Measurements from ENCODE around the gene KIF16B.

KIF16B gene

GRCh38 chr20:16438100-16438499, 135.1 kb downstream of the KIF16B start:
- H3K9ac ChIP-seq (ENCODE audit: low read length): no peak overlapping the region
- peaks cover 2% of the 10 kb centered on the region for H3K79me1 ChIP-seq (replicated peaks; ENCODE audit: low read length, poor library complexity, severe bottlenecking)
- H3K4me1 ChIP-seq (ENCODE audit: control insufficient read depth, insufficient read depth, low read depth, low read length): no peaks in the 10 kb centered on the region
- H2BK15ac ChIP-seq (ENCODE audit: low read depth, poor library complexity, severe bottlenecking): no peak overlapping the region
- no peak overlapping the region for H3K27ac ChIP-seq (ENCODE audit: low read length, poor library complexity, severe bottlenecking)
- H2BK120ac ChIP-seq (ENCODE audit: low read depth, low read length): no peak overlapping the region
- no peak overlapping the region for H2BK5ac ChIP-seq (ENCODE audit: low read depth, low read length, poor library complexity, severe bottlenecking)
- no peak overlapping the region for H2AFZ ChIP-seq (ENCODE audit: low read depth, low read length)
- H4K91ac ChIP-seq (ENCODE audit: low read length): no peak overlapping the region
- H3K4me3 ChIP-seq (ENCODE audit: insufficient read depth in 1 of 2, low read depth in 1 of 2, low read length in 2 of 2): no peak overlapping the region
- H3K4ac ChIP-seq (ENCODE audit: low read depth in 1 of 2, low read length in 2 of 2): no peak overlapping the region
- H2AK5ac ChIP-seq (ENCODE audit: low read length, severe bottlenecking): no peak overlapping the region
- no peak overlapping the region for H4K8ac ChIP-seq (ENCODE audit: low read length)
- H3K4me2 ChIP-seq (ENCODE audit: low read length, poor library complexity, severe bottlenecking): no peak overlapping the region
- WGBS: 100% methylated on average over 2 of the region's 3 CpGs
- H3K18ac ChIP-seq (ENCODE audit: low read depth in 1 of 2, low read length in 2 of 2): no peak overlapping the region
- peaks cover 0 to 5% of the 10 kb centered on the region in 2 experiments for H3K36me3 ChIP-seq (ENCODE audit: control insufficient read depth in 1 of 2, insufficient read depth in 2 of 2, low read depth in 1 of 2, low read length in 2 of 2)
- no peak overlapping the region for H3K14ac ChIP-seq (ENCODE audit: low read length in 2 of 2)
- H2BK12ac ChIP-seq (ENCODE audit: low read length in 2 of 2): no peak overlapping the region
- DNase-seq: no peak
- no peak overlapping the region for H3K23ac ChIP-seq (ENCODE audit: low read length in 2 of 2)
- H3K9me3 ChIP-seq (ENCODE audit: control insufficient read depth, low read length): no peaks in the 10 kb centered on the region
- no peaks in the 10 kb centered on the region for H3K27me3 ChIP-seq (ENCODE audit: control insufficient read depth in 1 of 2, insufficient read depth in 1 of 2, low read length in 2 of 2)

DNA sequence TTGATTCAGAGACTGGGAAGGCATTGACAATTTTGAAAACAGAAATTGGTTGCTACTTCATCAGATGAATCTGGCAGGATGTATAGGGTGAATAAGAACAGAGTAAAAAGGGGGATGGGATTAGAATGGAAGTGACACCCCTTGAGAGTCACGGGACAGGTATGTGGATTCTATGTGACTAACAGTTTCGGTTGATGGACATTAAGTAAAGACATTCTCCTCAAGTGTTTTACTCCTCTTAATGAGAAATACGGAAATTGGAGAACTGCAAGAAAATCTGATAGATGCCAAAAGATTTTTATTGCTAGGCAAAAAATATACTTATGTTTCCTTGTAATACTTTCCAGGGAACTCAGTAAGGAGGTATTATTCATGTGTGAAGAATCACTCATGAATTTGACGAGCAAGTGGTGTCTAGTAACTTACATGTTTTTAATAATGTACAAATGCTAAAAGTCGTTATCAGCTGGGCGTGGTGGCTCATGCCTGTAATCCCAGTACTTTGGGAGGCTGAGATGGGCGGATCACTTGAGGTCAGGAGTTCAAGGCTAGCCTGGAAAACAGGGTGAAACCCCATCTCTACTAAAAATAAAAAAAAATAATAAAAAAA, 135.8 kb downstream of the KIF16B start:
- no peaks in the 10 kb centered on the region for H3K4me1 ChIP-seq (ENCODE audit: control insufficient read depth, insufficient read depth, low read depth, low read length)
- no peak for DNase-seq
- H2BK15ac ChIP-seq (ENCODE audit: low read depth, poor library complexity, severe bottlenecking): no peak overlapping the region
- peaks cover 2% of the 10 kb centered on the region for H3K79me1 ChIP-seq (replicated peaks; ENCODE audit: low read length, poor library complexity, severe bottlenecking)
- no peak overlapping the region for H2BK120ac ChIP-seq (ENCODE audit: low read depth, low read length)
- no peak overlapping the region for H3K23ac ChIP-seq (ENCODE audit: low read length in 2 of 2)
- no peak overlapping the region for H4K8ac ChIP-seq (ENCODE audit: low read length)
- WGBS: 97% methylated on average over 5 of the region's 7 CpGs
- no peak overlapping the region for H3K4ac ChIP-seq (ENCODE audit: low read depth in 1 of 2, low read length in 2 of 2)
- no peak overlapping the region for H3K4me3 ChIP-seq (ENCODE audit: insufficient read depth in 1 of 2, low read depth in 1 of 2, low read length in 2 of 2)
- no peaks in the 10 kb centered on the region for H3K27me3 ChIP-seq (ENCODE audit: control insufficient read depth in 1 of 2, insufficient read depth in 1 of 2, low read length in 2 of 2)
- H2AFZ ChIP-seq (ENCODE audit: low read depth, low read length): no peak overlapping the region
- no peak overlapping the region for H3K14ac ChIP-seq (ENCODE audit: low read length in 2 of 2)
- H3K9ac ChIP-seq (ENCODE audit: low read length): no peak overlapping the region
- H3K18ac ChIP-seq (ENCODE audit: low read depth in 1 of 2, low read length in 2 of 2): no peak overlapping the region
- no peak overlapping the region for H2BK5ac ChIP-seq (ENCODE audit: low read depth, low read length, poor library complexity, severe bottlenecking)
- H3K4me2 ChIP-seq (ENCODE audit: low read length, poor library complexity, severe bottlenecking): no peak overlapping the region
- no peak overlapping the region for H2BK12ac ChIP-seq (ENCODE audit: low read length in 2 of 2)
- H3K27ac ChIP-seq (ENCODE audit: low read length, poor library complexity, severe bottlenecking): no peak overlapping the region
- H2AK5ac ChIP-seq (ENCODE audit: low read length, severe bottlenecking): no peak overlapping the region
- H3K9me3 ChIP-seq (ENCODE audit: control insufficient read depth, low read length): no peaks in the 10 kb centered on the region
- H3K36me3 ChIP-seq (ENCODE audit: control insufficient read depth in 1 of 2, insufficient read depth in 2 of 2, low read depth in 1 of 2, low read length in 2 of 2): peaks cover 0 to 5% of the 10 kb centered on the region in 2 experiments
- no peak overlapping the region for H4K91ac ChIP-seq (ENCODE audit: low read length)

GRCh38 chr20:16434062-16434664, 139.1 kb downstream of the KIF16B start:
- Histone ChIP-seq H2BK15ac (ENCODE audit: low read depth, poor library complexity, severe bottlenecking) (no peak overlapping the region), H3K18ac (ENCODE audit: low read depth in 1 of 2, low read length in 2 of 2) (no peak overlapping the region), H3K4me2 (ENCODE audit: low read length, poor library complexity, severe bottlenecking) (no peak overlapping the region), H3K23ac (ENCODE audit: low read length in 2 of 2) (no peak overlapping the region), H2BK12ac (ENCODE audit: low read length in 2 of 2) (no peak overlapping the region), H3K4me3 (ENCODE audit: insufficient read depth in 1 of 2, low read depth in 1 of 2, low read length in 2 of 2) (no peak overlapping the region), H3K9ac (ENCODE audit: low read length) (no peak overlapping the region), H3K9me3 (ENCODE audit: control insufficient read depth, low read length) (no peaks in the 10 kb centered on the region), H3K36me3 (ENCODE audit: control insufficient read depth in 1 of 2, insufficient read depth in 2 of 2, low read depth in 1 of 2, low read length in 2 of 2) (peaks cover 0 to 9% of the 10 kb centered on the region in 2 experiments), H2AFZ (ENCODE audit: low read depth, low read length) (no peak overlapping the region), H2BK120ac (ENCODE audit: low read depth, low read length) (no peak overlapping the region), H4K91ac (ENCODE audit: low read length) (no peak overlapping the region), H3K14ac (ENCODE audit: low read length in 2 of 2) (no peak overlapping the region), H3K4ac (ENCODE audit: low read depth in 1 of 2, low read length in 2 of 2) (no peak overlapping the region), H3K79me1 (replicated peaks; ENCODE audit: low read length, poor library complexity, severe bottlenecking) (no peaks in the 10 kb centered on the region), H4K8ac (ENCODE audit: low read length) (no peak overlapping the region), H3K27ac (ENCODE audit: low read length, poor library complexity, severe bottlenecking) (no peak overlapping the region), H2AK5ac (ENCODE audit: low read length, severe bottlenecking) (no peak overlapping the region), H3K4me1 (ENCODE audit: control insufficient read depth, insufficient read depth, low read depth, low read length) (no peaks in the 10 kb centered on the region), H2BK5ac (ENCODE audit: low read depth, low read length, poor library complexity, severe bottlenecking) (no peak overlapping the region), H3K27me3 (ENCODE audit: control insufficient read depth in 1 of 2, insufficient read depth in 1 of 2, low read length in 2 of 2) (no peaks in the 10 kb centered on the region)
- WGBS: 60% methylated on average over 9 of the region's 10 CpGs
- DNase-seq: peak; percentile 36

- Histone ChIP-seq H2AFZ (ENCODE audit: low read depth, low read length) (no peak overlapping the region), H3K27ac (ENCODE audit: low read length, poor library complexity, severe bottlenecking) (no peak overlapping the region), H3K36me3 (ENCODE audit: control insufficient read depth in 1 of 2, insufficient read depth in 2 of 2, low read depth in 1 of 2, low read length in 2 of 2) (peaks cover 0 to 18% of the 10 kb centered on the region in 2 experiments), H3K4me3 (ENCODE audit: insufficient read depth in 1 of 2, low read depth in 1 of 2, low read length in 2 of 2) (no peak overlapping the region), H2BK120ac (ENCODE audit: low read depth, low read length) (no peak overlapping the region), H4K91ac (ENCODE audit: low read length) (no peak overlapping the region), H3K9me3 (ENCODE audit: control insufficient read depth, low read length) (no peaks in the 10 kb centered on the region), H2BK15ac (ENCODE audit: low read depth, poor library complexity, severe bottlenecking) (no peak overlapping the region), H2AK5ac (ENCODE audit: low read length, severe bottlenecking) (no peak overlapping the region), H3K23ac (ENCODE audit: low read length in 2 of 2) (no peak overlapping the region), H3K18ac (ENCODE audit: low read depth in 1 of 2, low read length in 2 of 2) (no peak overlapping the region), H2BK12ac (ENCODE audit: low read length in 2 of 2) (no peak overlapping the region), H3K27me3 (ENCODE audit: control insufficient read depth in 1 of 2, insufficient read depth in 1 of 2, low read length in 2 of 2) (no peaks in the 10 kb centered on the region), H3K4me2 (ENCODE audit: low read length, poor library complexity, severe bottlenecking) (no peak overlapping the region), H3K9ac (ENCODE audit: low read length) (no peak overlapping the region), H3K14ac (ENCODE audit: low read length in 2 of 2) (no peak overlapping the region), H3K79me1 (replicated peaks; ENCODE audit: low read length, poor library complexity, severe bottlenecking) (no peaks in the 10 kb centered on the region), H3K4ac (ENCODE audit: low read depth in 1 of 2, low read length in 2 of 2) (no peak overlapping the region), H3K4me1 (ENCODE audit: control insufficient read depth, insufficient read depth, low read depth, low read length) (no peaks in the 10 kb centered on the region), H4K8ac (ENCODE audit: low read length) (no peak overlapping the region), H2BK5ac (ENCODE audit: low read depth, low read length, poor library complexity, severe bottlenecking) (no peak overlapping the region)
- 97% methylated on average over 1 of the region's 2 CpGs for WGBS
- no peak for DNase-seq
Measured at GRCh38 chr20:16433293-16433580, 140.0 kb downstream of the KIF16B start.

Data from mesenchymal stem cell (in vitro differentiated cells and primary cell).